ENCODE data around the gene IL13.

The IL13 gene

GRCh38 chr5:132657676-132658380 is at the start of gene IL13:
IL13 (plus strand) TSS chr5:132658173; CDS start chr5:132658187, 14 bp downstream.
- no peak for DNase-seq (ENCODE audit: low read depth, low spot score)
- H3K4me3 ChIP-seq (ENCODE audit: low read depth, low read length), result no peak within 1 kb of the TSS
- no peak for TF ChIP-seq CTCF (IDR thresholded peaks at IDR 0.05; ENCODE audit: low read depth, low read length)
- in situ Hi-C loops (cut with HindIII; ENCODE audit: low sequenced_read_pairs), result no loop called here

- H3K4me3 ChIP-seq (ENCODE audit: low read depth, low read length), result no peak overlapping the region
- in situ Hi-C loops (cut with HindIII; ENCODE audit: low sequenced_read_pairs), result no loop called here
- TF ChIP-seq CTCF (IDR thresholded peaks at IDR 0.05; ENCODE audit: low read depth, low read length), result no peak
- no peak for DNase-seq (ENCODE audit: low read depth, low spot score)
These were observed 46.0 kb upstream of the IL13 start for GRCh38 chr5:132611965-132612364.

GRCh38 chr5:132612846-132613245 is 45.1 kb upstream of the IL13 start:
- no peak for DNase-seq (ENCODE audit: low read depth, low spot score)
- no peak for TF ChIP-seq CTCF (IDR thresholded peaks at IDR 0.05; ENCODE audit: low read depth, low read length)
- in situ Hi-C loops (cut with HindIII; ENCODE audit: low sequenced_read_pairs), result no loop called here
- H3K4me3 ChIP-seq (ENCODE audit: low read depth, low read length), result no peak overlapping the region

- no peak overlapping the region for H3K4me3 ChIP-seq (ENCODE audit: low read depth, low read length)
- DNase-seq (ENCODE audit: low read depth, low spot score), result no peak
- in situ Hi-C loops (cut with HindIII; ENCODE audit: low sequenced_read_pairs), result no loop called here
- no peak for TF ChIP-seq CTCF (IDR thresholded peaks at IDR 0.05; ENCODE audit: low read depth, low read length)
These were observed 36.3 kb upstream of the IL13 start for GRCh38 chr5:132621699-132622098.

- H3K4me3 ChIP-seq (ENCODE audit: low read depth, low read length), result no peak overlapping the region
- no peak for TF ChIP-seq CTCF (IDR thresholded peaks at IDR 0.05; ENCODE audit: low read depth, low read length)
- DNase-seq (ENCODE audit: low read depth, low spot score), result no peak
- in situ Hi-C loops (cut with HindIII; ENCODE audit: low sequenced_read_pairs), result no loop called here
These were observed 35.4 kb upstream of the IL13 start for GRCh38 chr5:132622608-132623007.

GRCh38 chr5:132627470-132627869 is 30.5 kb upstream of the IL13 start:
- H3K4me3 ChIP-seq (ENCODE audit: low read depth, low read length), result no peak overlapping the region
- DNase-seq (ENCODE audit: low read depth, low spot score), result no peak
- no peak for TF ChIP-seq CTCF (IDR thresholded peaks at IDR 0.05; ENCODE audit: low read depth, low read length)
- in situ Hi-C loops (cut with HindIII; ENCODE audit: low sequenced_read_pairs), result no loop called here

Data from astrocyte of the spinal cord (primary cell).